ENCODE results near the gene PKN1. TPM values are rescaled to one million over a fixed set of nuclear protein-coding genes. Genes with fewer than 3 reads are reported as not detected.
A peak's percentile ranks its signal among the peaks of the same experiment; 100 is the strongest.

PKN1 gene
- total and polyA plus RNA-seq, 2 of the 13 experiments (the other 11 are each of a cell fraction or from before 2014, with no cell fraction given): 45.7 to 54.5 TPM

DNA sequence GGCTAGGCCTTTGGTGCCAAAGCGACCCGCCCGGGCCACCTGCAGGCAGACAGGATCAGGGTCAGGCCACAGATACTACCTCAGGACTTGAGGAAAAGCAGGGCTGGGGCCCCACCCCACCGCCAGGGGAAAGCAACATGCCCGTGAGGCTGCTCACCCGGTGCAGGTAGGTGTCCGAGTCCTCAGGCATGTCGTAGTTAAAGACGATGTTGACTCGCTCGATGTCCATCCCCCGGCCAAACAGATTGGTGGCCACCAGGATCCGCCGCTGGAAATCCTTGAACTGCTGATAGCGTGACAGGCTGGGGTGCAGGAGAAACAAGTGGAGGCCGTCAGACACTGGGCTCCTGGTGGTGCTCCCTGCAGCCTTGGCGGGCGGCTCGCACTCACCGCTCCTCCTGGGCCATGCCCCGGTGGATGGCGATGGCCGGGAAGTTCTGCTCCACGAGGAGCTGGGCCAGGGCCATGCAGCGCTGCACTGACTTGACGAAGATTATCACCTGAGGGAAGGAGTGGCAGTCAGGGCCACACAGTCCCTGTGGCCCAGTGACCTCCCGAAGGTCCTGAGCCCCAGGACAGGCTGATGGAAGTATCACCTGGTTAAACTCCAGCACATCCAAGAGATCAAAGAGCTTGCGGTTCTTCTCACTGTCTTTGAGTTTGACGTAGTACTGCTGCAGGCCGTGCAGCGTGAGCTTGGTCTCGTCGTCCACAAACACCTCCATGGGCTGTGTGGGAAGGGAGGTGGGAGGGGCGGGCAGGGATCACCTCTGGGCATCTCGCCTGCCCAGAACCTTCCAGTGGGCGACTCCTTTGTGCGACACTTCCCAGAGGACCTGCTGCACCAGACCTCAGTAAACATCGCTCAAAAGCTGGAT is 23.7 kb upstream of the PKN1 start:
- FAIRE-seq (no peak), DNase-seq (ENCODE audit: low spot score) (no peak), ATAC-seq (no peak)
- ChIA-PET CTCF (ENCODE audit: low intra/inter-chr PET ratio, low total read pairs) (no interaction called here), POLR2A (no interaction called here)
- H3K27ac ChIP-seq (ENCODE audit: extremely low read length, insufficient read depth, low read length): no peak overlapping the region
- BruUV-seq (replicated peaks): TSS peak; percentile 42
- H3K4me3 ChIP-seq (replicated peaks in 1 of 3; ENCODE audit: insufficient read depth in 1 of 3, low read depth in 2 of 3, low read length in 3 of 3): no peak overlapping the region
- in situ Hi-C loops (cut with HindIII; ENCODE audit: extremely low pct_ligation_motif_present, low pct_unique_long_range_greater_than_20kb) (loop anchor here (5.0 to 25.0 kb wide), 2 partner anchors 47 to 522 kb away; partner anchors contain the start of gene NANOS3), intact Hi-C loops (cut with micrococcal nuclease; ENCODE audit: unreplicated experiment) (no loop called here)
- 96% methylated on average over 13 of the region's 38 CpGs for WGBS (ENCODE audit: low lambda C conversion rate)
- H3K36me3 ChIP-seq (replicated peaks in 1 of 2; ENCODE audit: control insufficient read depth in 1 of 2, insufficient read depth in 2 of 2, low read length in 2 of 2): peaks cover 40 to 61% of the 10 kb centered on the region in 2 experiments; a peak in 4 of 5 replicates
- TF ChIP-seq FOXA1 (IDR thresholded peaks at IDR 0.05) (no peak), FOXA1 (CRISPR knock-in tag; IDR thresholded peaks at IDR 0.05) (no peak), AGO2 (optimal IDR thresholded peaks at IDR 0.05; ENCODE audit: low read depth, low read length) (peak; percentile 53)
- H2AFZ ChIP-seq (ENCODE audit: low read length): no peak overlapping the region
- H3K9me3 ChIP-seq (ENCODE audit: low read length): no peaks in the 10 kb centered on the region
- 0 out of 2 replicates have a peak, but pooled peaks cover 10% of the 10 kb centered on the region for H3K4me1 ChIP-seq (ENCODE audit: insufficient read depth, low read length)
- no peaks in the 10 kb centered on the region for H3K27me3 ChIP-seq (ENCODE audit: control insufficient read depth in 1 of 2, insufficient read depth in 2 of 2, low read length in 2 of 2)
- H3K9ac ChIP-seq (ENCODE audit: insufficient read depth, low read depth, low read length): no peak overlapping the region
- no peak overlapping the region for H3K4me2 ChIP-seq (ENCODE audit: low read depth, low read length)
- H4K20me1 ChIP-seq (ENCODE audit: insufficient read depth, low read length): 0 out of 2 replicates have a peak, but pooled peaks cover 8% of the 10 kb centered on the region
- peaks cover 15% of the 10 kb centered on the region for H3K79me2 ChIP-seq (ENCODE audit: insufficient read depth, low read length)

DNA sequence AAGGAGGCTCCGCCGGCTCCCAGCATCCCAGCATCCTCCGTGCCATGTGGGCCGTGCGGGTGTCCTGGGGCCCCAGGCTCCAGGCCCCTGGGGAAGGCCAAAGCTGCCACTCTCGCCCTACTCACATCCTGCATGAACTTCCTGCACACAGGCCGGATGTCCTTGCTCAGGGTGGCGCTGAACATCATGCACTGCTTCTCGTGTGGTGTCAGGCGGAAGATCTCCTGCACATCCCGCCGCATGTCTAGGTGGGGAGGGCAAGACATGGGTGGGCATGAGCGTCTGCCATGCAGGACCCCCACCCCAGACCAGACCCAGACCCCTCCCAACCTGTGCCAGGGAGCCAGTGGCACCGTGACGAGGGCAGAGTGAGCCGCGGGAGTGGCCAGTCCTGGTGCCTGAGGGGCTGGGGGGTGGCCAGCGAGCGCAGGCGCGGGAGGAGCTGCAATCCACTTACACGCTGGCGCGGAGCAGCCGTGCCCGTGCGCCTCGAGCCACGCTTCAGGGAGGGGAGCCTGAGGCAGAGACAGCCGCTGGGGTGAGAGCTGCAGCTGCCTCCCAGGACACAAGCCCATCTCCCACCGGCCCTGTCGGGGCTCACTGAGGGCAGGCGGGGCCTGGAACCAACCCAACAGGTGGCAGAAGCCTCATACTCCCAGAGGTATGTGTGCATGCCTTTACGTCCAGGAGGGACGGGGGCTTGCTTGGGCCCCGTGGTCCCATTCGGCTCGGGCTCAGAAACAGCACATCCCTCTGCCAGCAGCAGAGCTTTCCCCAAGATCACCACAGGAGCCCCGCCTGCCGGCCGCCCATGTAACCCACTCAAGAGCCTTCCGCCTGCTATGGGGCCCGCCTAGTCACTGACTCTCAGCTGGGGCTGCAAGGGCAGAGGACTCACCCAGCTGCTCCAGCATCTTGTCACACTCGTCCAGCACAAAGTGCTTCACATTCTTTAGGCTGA is 22.7 kb upstream of the PKN1 start:
- Histone ChIP-seq H3K79me2 (ENCODE audit: insufficient read depth, low read length) (peaks cover 23% of the 10 kb centered on the region), H3K27ac (ENCODE audit: extremely low read length, insufficient read depth, low read length) (no peak overlapping the region), H3K9ac (ENCODE audit: insufficient read depth, low read depth, low read length) (no peak overlapping the region), H3K27me3 (ENCODE audit: control insufficient read depth in 1 of 2, insufficient read depth in 2 of 2, low read length in 2 of 2) (no peaks in the 10 kb centered on the region), H3K36me3 (replicated peaks in 1 of 2; ENCODE audit: control insufficient read depth in 1 of 2, insufficient read depth in 2 of 2, low read length in 2 of 2) (peaks cover 40 to 61% of the 10 kb centered on the region in 2 experiments; a peak in 4 of 5 replicates), H2AFZ (ENCODE audit: low read length) (no peak overlapping the region), H3K4me1 (ENCODE audit: insufficient read depth, low read length) (0 out of 2 replicates have a peak, but pooled peaks cover 12% of the 10 kb centered on the region), H4K20me1 (ENCODE audit: insufficient read depth, low read length) (peaks cover 10% of the 10 kb centered on the region; the same call in 1 of the 2 replicates), H3K4me2 (ENCODE audit: low read depth, low read length) (no peak overlapping the region), H3K4me3 (replicated peaks in 1 of 3; ENCODE audit: insufficient read depth in 1 of 3, low read depth in 2 of 3, low read length in 3 of 3) (no peak overlapping the region), H3K9me3 (ENCODE audit: low read length) (no peaks in the 10 kb centered on the region)
- 97% methylated on average over 7 of the region's 44 CpGs for WGBS (ENCODE audit: low lambda C conversion rate)
- no peak for FAIRE-seq
- ChIA-PET POLR2A (no interaction called here), CTCF (ENCODE audit: low intra/inter-chr PET ratio, low total read pairs) (no interaction called here)
- ATAC-seq: no peak
- in situ Hi-C loops (cut with HindIII; ENCODE audit: extremely low pct_ligation_motif_present, low pct_unique_long_range_greater_than_20kb): loop anchor here (25.0 kb wide), 1 partner anchor 523 kb away; the partner anchor contains the start of gene NANOS3
- DNase-seq (ENCODE audit: low spot score): no peak
- TF ChIP-seq, protein P1, sequence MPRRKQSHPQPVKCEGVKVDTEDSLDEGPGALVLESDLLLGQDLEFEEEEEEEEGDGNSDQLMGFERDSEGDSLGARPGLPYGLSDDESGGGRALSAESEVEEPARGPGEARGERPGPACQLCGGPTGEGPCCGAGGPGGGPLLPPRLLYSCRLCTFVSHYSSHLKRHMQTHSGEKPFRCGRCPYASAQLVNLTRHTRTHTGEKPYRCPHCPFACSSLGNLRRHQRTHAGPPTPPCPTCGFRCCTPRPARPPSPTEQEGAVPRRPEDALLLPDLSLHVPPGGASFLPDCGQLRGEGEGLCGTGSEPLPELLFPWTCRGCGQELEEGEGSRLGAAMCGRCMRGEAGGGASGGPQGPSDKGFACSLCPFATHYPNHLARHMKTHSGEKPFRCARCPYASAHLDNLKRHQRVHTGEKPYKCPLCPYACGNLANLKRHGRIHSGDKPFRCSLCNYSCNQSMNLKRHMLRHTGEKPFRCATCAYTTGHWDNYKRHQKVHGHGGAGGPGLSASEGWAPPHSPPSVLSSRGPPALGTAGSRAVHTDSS (CRISPR knock-in tag; conservative IDR thresholded peaks at IDR 0.05): no peak
- TF ChIP-seq ZNF772 (CRISPR knock-in tag; IDR thresholded peaks at IDR 0.05): no peak
- TF ChIP-seq ZNF337 (CRISPR knock-in tag; IDR thresholded peaks at IDR 0.05; ENCODE audit: borderline replicate concordance, low read depth): no peak
- TF ChIP-seq HNRNPLL (IDR thresholded peaks at IDR 0.05; ENCODE audit: low read depth, low read length, poor library complexity, severe bottlenecking): peak; percentile 13
- TF ChIP-seq RBM22 (optimal IDR thresholded peaks at IDR 0.05; ENCODE audit: low read length): peak; percentile 61
- peak; percentile 57 for TF ChIP-seq RBFOX2 (IDR thresholded peaks at IDR 0.05; ENCODE audit: low read depth, low read length)
- TF ChIP-seq AGO2 (optimal IDR thresholded peaks at IDR 0.05; ENCODE audit: low read depth, low read length): peak; percentile 12
- TF ChIP-seq HOXD1 (CRISPR knock-in tag; IDR thresholded peaks at IDR 0.05): no peak
- TF ChIP-seq, protein P2, sequence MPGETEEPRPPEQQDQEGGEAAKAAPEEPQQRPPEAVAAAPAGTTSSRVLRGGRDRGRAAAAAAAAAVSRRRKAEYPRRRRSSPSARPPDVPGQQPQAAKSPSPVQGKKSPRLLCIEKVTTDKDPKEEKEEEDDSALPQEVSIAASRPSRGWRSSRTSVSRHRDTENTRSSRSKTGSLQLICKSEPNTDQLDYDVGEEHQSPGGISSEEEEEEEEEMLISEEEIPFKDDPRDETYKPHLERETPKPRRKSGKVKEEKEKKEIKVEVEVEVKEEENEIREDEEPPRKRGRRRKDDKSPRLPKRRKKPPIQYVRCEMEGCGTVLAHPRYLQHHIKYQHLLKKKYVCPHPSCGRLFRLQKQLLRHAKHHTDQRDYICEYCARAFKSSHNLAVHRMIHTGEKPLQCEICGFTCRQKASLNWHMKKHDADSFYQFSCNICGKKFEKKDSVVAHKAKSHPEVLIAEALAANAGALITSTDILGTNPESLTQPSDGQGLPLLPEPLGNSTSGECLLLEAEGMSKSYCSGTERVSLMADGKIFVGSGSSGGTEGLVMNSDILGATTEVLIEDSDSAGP (CRISPR knock-in tag; IDR thresholded peaks at IDR 0.05; ENCODE audit: borderline replicate concordance): 0 out of 2 replicates have a peak, but pooled peaks have one; percentile 2
- BruUV-seq (replicated peaks): no TSS peak
- intact Hi-C loops (cut with micrococcal nuclease; ENCODE audit: unreplicated experiment): no loop called here

Measured in HepG2 (cell line).